Measurements from ENCODE around the gene MMRN1.

The MMRN1 gene, protein sequence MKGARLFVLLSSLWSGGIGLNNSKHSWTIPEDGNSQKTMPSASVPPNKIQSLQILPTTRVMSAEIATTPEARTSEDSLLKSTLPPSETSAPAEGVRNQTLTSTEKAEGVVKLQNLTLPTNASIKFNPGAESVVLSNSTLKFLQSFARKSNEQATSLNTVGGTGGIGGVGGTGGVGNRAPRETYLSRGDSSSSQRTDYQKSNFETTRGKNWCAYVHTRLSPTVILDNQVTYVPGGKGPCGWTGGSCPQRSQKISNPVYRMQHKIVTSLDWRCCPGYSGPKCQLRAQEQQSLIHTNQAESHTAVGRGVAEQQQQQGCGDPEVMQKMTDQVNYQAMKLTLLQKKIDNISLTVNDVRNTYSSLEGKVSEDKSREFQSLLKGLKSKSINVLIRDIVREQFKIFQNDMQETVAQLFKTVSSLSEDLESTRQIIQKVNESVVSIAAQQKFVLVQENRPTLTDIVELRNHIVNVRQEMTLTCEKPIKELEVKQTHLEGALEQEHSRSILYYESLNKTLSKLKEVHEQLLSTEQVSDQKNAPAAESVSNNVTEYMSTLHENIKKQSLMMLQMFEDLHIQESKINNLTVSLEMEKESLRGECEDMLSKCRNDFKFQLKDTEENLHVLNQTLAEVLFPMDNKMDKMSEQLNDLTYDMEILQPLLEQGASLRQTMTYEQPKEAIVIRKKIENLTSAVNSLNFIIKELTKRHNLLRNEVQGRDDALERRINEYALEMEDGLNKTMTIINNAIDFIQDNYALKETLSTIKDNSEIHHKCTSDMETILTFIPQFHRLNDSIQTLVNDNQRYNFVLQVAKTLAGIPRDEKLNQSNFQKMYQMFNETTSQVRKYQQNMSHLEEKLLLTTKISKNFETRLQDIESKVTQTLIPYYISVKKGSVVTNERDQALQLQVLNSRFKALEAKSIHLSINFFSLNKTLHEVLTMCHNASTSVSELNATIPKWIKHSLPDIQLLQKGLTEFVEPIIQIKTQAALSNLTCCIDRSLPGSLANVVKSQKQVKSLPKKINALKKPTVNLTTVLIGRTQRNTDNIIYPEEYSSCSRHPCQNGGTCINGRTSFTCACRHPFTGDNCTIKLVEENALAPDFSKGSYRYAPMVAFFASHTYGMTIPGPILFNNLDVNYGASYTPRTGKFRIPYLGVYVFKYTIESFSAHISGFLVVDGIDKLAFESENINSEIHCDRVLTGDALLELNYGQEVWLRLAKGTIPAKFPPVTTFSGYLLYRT

DNA sequence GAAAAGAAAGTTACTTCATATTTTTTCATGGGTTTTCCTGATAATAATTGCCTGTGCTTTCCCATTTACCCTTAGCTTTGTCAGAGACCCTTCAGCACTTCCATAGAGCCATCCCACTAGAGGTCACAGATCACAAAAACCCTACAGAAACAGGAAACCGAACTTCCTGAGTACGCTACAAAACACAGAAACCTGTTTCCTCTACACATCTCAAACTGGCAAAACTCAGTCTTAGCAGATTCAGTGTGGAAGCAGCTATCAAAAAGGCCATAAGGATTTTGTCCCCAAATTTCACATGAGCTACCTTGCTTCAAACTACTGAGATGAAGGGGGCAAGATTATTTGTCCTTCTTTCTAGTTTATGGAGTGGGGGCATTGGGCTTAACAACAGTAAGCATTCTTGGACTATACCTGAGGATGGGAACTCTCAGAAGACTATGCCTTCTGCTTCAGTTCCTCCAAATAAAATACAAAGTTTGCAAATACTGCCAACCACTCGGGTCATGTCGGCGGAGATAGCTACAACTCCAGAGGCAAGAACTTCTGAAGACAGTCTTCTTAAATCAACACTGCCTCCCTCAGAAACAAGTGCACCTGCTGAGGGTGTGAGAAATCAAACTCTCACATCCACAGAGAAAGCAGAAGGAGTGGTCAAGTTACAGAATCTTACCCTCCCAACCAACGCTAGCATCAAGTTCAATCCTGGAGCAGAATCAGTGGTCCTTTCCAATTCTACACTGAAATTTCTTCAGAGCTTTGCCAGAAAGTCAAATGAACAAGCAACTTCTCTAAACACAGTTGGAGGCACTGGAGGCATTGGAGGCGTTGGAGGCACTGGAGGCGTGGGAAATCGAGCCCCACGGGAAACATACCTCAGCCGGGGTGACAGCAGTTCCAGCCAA, at the start of gene MMRN1:
Gene MMRN1, plus strand, starts transcription at position 206 of the 902 bp plus-strand sequence. Its CDS starts 118 bp downstream, at position 324.
- no peak within 1 kb of the TSS for H3K27ac ChIP-seq (ENCODE audit: low read length)
- no peak within 1 kb of the TSS for H3K4me3 ChIP-seq (ENCODE audit: low read depth in 1 of 2, low read length in 2 of 2)

DNA sequence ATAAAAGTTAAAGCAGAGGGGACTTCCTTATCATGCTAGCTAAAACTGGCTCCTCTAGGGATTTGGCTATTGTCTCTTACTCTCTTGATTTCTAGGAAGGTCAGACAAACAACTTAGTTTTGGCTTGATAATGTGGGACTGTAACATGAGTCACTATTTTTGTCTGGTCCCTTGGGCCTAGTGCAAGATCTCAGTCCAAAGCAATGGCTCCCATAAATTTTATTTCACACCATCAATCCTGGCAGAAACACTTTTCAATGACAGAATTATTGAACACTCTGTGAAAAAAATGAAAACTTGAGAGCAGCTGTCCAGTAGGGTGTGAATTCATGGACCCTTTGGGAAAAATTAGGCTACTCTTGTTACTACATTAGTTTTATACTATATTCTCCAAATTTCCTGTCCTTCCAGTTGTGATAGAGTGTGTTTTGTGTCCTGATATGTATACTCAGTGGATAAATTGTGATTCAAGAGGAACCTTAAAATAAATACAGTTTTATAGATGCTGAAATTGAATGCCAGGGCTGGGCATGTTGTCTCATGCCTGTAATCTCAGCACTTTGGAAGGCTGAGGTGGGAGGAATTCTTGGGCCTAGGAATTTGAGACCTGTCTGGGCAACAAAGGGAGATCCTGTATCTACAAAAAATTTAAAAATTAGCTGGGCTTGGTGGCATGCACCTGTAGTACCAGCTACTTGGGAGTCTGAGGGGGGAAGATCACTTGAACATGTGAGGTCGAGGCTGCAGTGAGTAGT, 46.9 kb upstream of the MMRN1 start:
- Histone ChIP-seq H3K4me1 (ENCODE audit: control insufficient read depth in 1 of 2, insufficient read depth in 2 of 2, low read length in 2 of 2) (no peaks in the 10 kb centered on the region), H3K27ac (ENCODE audit: low read length) (no peak overlapping the region), H3K27me3 (ENCODE audit: low read depth, low read length) (no peaks in the 10 kb centered on the region), H3K36me3 (ENCODE audit: control insufficient read depth in 1 of 2, insufficient read depth in 2 of 2, low read length in 2 of 2) (no peaks in the 10 kb centered on the region), H3K4me3 (ENCODE audit: low read depth in 1 of 2, low read length in 2 of 2) (no peak overlapping the region), H3K9me3 (ENCODE audit: control insufficient read depth in 1 of 2, low read length in 2 of 2) (no peaks in the 10 kb centered on the region)

More for the DNA sequence above, at the start of gene MMRN1:
- H3K9me3 ChIP-seq (ENCODE audit: control insufficient read depth in 1 of 2, low read length in 2 of 2) = no peaks in the 10 kb centered on the region
- H3K36me3 ChIP-seq (ENCODE audit: control insufficient read depth in 1 of 2, insufficient read depth in 2 of 2, low read length in 2 of 2) = no peaks in the 10 kb centered on the region
- H3K27me3 ChIP-seq (ENCODE audit: low read depth, low read length) = no peaks in the 10 kb centered on the region
- H3K4me1 ChIP-seq (ENCODE audit: control insufficient read depth in 1 of 2, insufficient read depth in 2 of 2, low read length in 2 of 2) = no peaks in the 10 kb centered on the region

DNA sequence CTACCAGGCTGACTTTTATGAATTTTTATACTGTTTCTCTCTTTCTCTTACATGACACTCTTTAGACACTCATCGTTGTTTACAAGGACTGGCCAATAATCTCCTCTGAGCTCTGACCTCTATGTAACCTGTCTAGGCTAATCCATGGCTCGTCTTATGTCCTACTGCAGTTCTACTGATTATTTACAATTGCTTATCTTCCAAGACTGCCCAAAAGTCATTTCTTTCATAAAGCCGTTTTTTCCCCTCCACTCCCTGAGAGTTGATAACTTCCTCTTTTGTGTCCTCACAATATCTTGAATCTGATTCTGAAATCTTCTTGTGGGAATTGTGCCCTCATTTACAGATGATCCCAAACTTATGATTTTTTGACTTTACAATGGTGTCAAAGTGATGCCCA, 39.4 kb upstream of the MMRN1 start:
- no peaks in the 10 kb centered on the region for H3K36me3 ChIP-seq (ENCODE audit: control insufficient read depth in 1 of 2, insufficient read depth in 2 of 2, low read length in 2 of 2)
- H3K27ac ChIP-seq (ENCODE audit: low read length) = no peak overlapping the region
- peaks cover 0 to 2% of the 10 kb centered on the region in 2 donors for H3K9me3 ChIP-seq (ENCODE audit: control insufficient read depth in 1 of 2, low read length in 2 of 2)
- no peaks in the 10 kb centered on the region for H3K4me1 ChIP-seq (ENCODE audit: control insufficient read depth in 1 of 2, insufficient read depth in 2 of 2, low read length in 2 of 2)
- H3K27me3 ChIP-seq (ENCODE audit: low read depth, low read length) = no peaks in the 10 kb centered on the region
- H3K4me3 ChIP-seq (ENCODE audit: low read depth in 1 of 2, low read length in 2 of 2) = no peak overlapping the region

DNA sequence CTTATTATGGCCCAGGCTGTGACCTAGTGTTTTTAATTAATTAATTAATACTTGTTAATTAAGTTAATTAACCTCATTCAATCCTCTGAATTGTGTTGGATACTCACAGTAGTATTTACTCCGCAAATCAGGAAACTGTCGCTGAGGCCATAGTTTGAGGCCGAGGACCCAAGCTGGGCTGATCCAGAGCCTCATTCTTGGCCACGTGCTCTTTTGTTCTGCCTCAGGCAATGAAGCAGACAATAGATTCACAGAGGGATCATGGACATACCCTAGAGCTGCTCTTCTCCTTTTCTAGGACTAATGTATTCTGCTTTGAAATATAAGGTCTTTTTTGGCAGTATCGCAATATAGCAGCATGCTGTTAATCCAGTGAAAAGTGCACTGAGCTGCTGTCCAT, 33.7 kb upstream of the MMRN1 start:
- Histone ChIP-seq H3K27me3 (ENCODE audit: low read depth, low read length) (no peaks in the 10 kb centered on the region), H3K4me1 (ENCODE audit: control insufficient read depth in 1 of 2, insufficient read depth in 2 of 2, low read length in 2 of 2) (no peaks in the 10 kb centered on the region), H3K4me3 (ENCODE audit: low read depth in 1 of 2, low read length in 2 of 2) (no peak overlapping the region)

DNA sequence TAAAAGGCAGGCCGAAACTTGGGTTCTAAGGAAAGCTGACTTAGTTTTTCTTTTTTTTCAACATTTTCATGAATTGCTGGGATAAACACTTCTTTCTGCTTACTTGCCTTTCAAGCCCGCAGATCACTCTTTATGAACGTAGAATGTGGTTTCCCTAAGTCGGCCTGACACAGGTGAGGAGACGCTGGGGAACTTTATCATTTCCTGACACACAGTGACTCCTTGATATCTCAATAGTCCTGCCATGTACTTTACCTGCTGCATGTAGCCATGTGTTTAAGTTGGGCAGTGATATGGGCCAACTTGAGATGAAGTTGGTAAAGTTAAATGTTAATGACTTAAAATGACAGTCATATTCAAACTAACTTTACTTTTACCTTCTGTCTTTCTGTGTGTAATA, 31.1 kb upstream of the MMRN1 start:
- H3K4me3 ChIP-seq (ENCODE audit: low read depth in 1 of 2, low read length in 2 of 2) = no peak overlapping the region
- H3K27ac ChIP-seq (ENCODE audit: low read length) = no peak overlapping the region
- no peaks in the 10 kb centered on the region for H3K36me3 ChIP-seq (ENCODE audit: control insufficient read depth in 1 of 2, insufficient read depth in 2 of 2, low read length in 2 of 2)
- H3K4me1 ChIP-seq (ENCODE audit: control insufficient read depth in 1 of 2, insufficient read depth in 2 of 2, low read length in 2 of 2) = no peaks in the 10 kb centered on the region
- no peaks in the 10 kb centered on the region for H3K27me3 ChIP-seq (ENCODE audit: low read depth, low read length)
- no peaks in the 10 kb centered on the region for H3K9me3 ChIP-seq (ENCODE audit: control insufficient read depth in 1 of 2, low read length in 2 of 2)

More for the DNA sequence above, 33.7 kb upstream of the MMRN1 start:
- Histone ChIP-seq H3K36me3 (ENCODE audit: control insufficient read depth in 1 of 2, insufficient read depth in 2 of 2, low read length in 2 of 2) (no peaks in the 10 kb centered on the region), H3K9me3 (ENCODE audit: control insufficient read depth in 1 of 2, low read length in 2 of 2) (peaks cover 0 to 2% of the 10 kb centered on the region in 2 donors), H3K27ac (ENCODE audit: low read length) (no peak overlapping the region)

DNA sequence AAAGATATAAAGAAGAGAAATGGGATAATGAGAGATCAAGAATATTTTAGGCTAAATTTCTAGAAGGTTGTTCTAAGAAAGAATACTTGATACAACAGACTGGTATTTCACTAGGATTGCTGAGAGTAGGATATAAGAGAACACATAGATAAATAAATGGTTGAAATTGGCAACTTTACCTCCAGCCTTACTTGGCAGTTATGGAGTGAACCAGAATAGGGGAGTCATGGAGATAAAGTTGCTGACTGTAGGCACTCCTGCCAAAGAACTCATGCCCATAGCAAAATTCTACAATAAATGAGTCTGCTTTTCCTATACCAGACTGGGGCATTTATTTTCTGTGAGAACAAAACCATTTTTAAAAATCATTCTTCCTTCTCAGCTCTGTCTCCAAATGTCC, 26.4 kb upstream of the MMRN1 start:
- Histone ChIP-seq H3K4me3 (ENCODE audit: low read depth in 1 of 2, low read length in 2 of 2) (no peak overlapping the region), H3K27ac (ENCODE audit: low read length) (no peak overlapping the region), H3K9me3 (ENCODE audit: control insufficient read depth in 1 of 2, low read length in 2 of 2) (no peaks in the 10 kb centered on the region), H3K4me1 (ENCODE audit: control insufficient read depth in 1 of 2, insufficient read depth in 2 of 2, low read length in 2 of 2) (no peaks in the 10 kb centered on the region), H3K27me3 (ENCODE audit: low read depth, low read length) (no peaks in the 10 kb centered on the region), H3K36me3 (ENCODE audit: control insufficient read depth in 1 of 2, insufficient read depth in 2 of 2, low read length in 2 of 2) (no peaks in the 10 kb centered on the region)

DNA sequence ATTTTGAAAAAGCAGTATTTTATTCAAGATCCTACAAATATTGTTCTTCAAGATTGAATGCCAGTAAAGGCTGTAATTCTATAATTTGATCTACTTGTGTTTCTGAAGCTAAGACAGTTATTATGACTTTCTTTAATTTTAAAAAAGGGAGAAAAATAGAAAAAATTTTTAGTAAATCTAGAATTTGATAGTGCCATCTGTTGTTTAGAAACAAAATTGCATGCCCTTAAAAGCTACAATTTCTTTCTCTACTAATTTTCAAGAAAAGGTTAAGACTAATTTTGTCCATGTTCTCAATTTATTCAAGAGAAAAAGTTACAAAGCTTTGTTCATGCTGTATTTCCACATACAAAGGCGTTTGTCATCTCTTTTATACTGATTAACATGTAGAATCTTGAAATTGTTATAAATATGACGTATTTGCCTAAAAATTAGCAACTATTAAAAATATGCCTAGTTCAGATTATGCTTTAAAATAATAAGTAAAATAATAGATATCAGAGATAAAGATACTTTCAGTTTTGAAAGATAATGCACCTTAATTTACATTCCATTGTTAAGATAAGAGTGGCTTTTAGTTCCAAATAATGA, 25.6 kb upstream of the MMRN1 start:
- Histone ChIP-seq H3K27ac (ENCODE audit: low read length) (no peak overlapping the region), H3K36me3 (ENCODE audit: control insufficient read depth in 1 of 2, insufficient read depth in 2 of 2, low read length in 2 of 2) (no peaks in the 10 kb centered on the region), H3K4me1 (ENCODE audit: control insufficient read depth in 1 of 2, insufficient read depth in 2 of 2, low read length in 2 of 2) (no peaks in the 10 kb centered on the region), H3K27me3 (ENCODE audit: low read depth, low read length) (no peaks in the 10 kb centered on the region), H3K9me3 (ENCODE audit: control insufficient read depth in 1 of 2, low read length in 2 of 2) (no peaks in the 10 kb centered on the region), H3K4me3 (ENCODE audit: low read depth in 1 of 2, low read length in 2 of 2) (no peak overlapping the region)

DNA sequence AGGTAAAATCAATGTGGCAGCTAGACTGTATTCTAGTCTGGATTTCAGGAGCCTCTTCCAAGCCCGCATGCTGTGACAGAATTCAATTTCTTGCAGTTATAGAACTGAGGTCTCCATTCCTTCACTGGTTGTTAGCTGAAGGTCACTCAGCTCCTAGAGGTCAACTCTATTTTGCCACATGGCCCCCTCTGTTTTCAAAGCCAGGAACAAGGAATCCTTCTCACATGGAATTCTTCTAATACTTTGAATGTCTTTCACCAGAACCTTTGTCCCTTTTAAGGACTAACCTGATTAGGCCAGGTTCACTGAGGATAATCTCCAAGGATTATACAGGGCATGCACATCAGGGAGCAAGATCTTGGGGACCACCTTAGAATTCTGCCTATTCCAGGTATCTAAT, 23.4 kb upstream of the MMRN1 start:
- no peak overlapping the region for H3K27ac ChIP-seq (ENCODE audit: low read length)
- no peaks in the 10 kb centered on the region for H3K36me3 ChIP-seq (ENCODE audit: control insufficient read depth in 1 of 2, insufficient read depth in 2 of 2, low read length in 2 of 2)
- H3K4me1 ChIP-seq (ENCODE audit: control insufficient read depth in 1 of 2, insufficient read depth in 2 of 2, low read length in 2 of 2) = no peaks in the 10 kb centered on the region

DNA sequence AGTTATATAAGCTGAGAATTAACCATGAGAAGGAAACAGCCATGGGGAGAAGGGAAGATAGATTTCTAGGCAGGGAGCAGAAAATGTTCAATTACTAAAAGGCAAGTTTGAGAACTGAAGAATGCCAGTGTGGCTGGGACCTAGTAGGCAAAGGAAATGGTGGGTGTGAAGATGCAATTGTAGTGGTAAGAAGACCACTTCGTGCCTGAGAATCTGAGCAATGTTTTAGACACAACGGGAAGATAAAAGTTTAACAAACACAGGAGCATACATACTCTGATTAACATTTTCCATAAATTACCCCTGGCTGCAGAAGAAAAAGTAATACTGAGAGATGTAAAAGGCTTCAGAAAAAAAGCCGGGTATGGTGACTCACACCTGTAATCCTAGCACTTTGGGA, 18.1 kb upstream of the MMRN1 start:
- H3K4me3 ChIP-seq (ENCODE audit: low read depth in 1 of 2, low read length in 2 of 2) = no peak overlapping the region
- H3K4me1 ChIP-seq (ENCODE audit: control insufficient read depth in 1 of 2, insufficient read depth in 2 of 2, low read length in 2 of 2) = no peaks in the 10 kb centered on the region
- H3K27ac ChIP-seq (ENCODE audit: low read length) = no peak overlapping the region
- no peaks in the 10 kb centered on the region for H3K9me3 ChIP-seq (ENCODE audit: control insufficient read depth in 1 of 2, low read length in 2 of 2)
- H3K36me3 ChIP-seq (ENCODE audit: control insufficient read depth in 1 of 2, insufficient read depth in 2 of 2, low read length in 2 of 2) = no peaks in the 10 kb centered on the region
- no peaks in the 10 kb centered on the region for H3K27me3 ChIP-seq (ENCODE audit: low read depth, low read length)

More for the DNA sequence above, 23.4 kb upstream of the MMRN1 start:
- Histone ChIP-seq H3K4me3 (ENCODE audit: low read depth in 1 of 2, low read length in 2 of 2) (no peak overlapping the region), H3K27me3 (ENCODE audit: low read depth, low read length) (no peaks in the 10 kb centered on the region), H3K9me3 (ENCODE audit: control insufficient read depth in 1 of 2, low read length in 2 of 2) (no peaks in the 10 kb centered on the region)

DNA sequence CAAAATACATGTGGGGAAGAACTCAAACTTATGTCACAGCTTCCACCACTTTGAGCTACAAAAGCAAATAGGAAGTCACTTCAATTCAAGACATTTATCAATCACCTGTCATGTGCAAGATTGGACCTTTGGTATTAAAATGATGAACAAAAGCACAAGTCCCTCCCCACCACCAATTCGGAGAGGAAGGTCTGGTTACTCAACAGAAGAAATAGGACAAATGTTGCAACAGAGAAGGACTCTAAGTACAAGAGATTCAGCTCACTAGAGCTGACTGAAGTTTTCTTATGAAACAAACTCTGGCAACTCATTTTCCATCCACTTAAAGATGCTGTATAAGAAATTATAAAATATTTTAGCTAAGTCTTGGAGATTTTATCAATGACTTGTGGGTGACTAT, 16.0 kb upstream of the MMRN1 start:
- Histone ChIP-seq H3K27me3 (ENCODE audit: low read depth, low read length) (no peaks in the 10 kb centered on the region), H3K27ac (ENCODE audit: low read length) (no peak overlapping the region), H3K4me1 (ENCODE audit: control insufficient read depth in 1 of 2, insufficient read depth in 2 of 2, low read length in 2 of 2) (no peaks in the 10 kb centered on the region), H3K4me3 (ENCODE audit: low read depth in 1 of 2, low read length in 2 of 2) (no peak overlapping the region), H3K9me3 (ENCODE audit: control insufficient read depth in 1 of 2, low read length in 2 of 2) (no peaks in the 10 kb centered on the region), H3K36me3 (ENCODE audit: control insufficient read depth in 1 of 2, insufficient read depth in 2 of 2, low read length in 2 of 2) (no peaks in the 10 kb centered on the region)

All from muscle layer of duodenum (tissue), 2 donors.